ENCODE results near the gene NRBP1.

DNA sequence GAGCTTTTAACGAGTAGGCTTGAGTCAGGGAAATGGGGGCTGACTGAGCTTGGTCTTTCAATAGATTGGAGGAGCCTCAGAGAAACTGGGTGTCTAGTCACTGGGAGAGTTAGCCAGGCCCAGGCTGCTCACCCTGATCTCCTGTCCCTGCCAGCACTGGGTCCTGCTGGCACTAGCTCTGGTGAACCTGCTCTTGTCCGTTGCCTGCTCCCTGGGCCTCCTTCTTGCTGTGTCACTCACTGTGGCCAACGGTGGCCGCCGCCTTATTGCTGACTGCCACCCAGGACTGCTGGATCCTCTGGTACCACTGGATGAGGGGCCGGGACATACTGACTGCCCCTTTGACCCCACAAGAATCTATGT, 14.5 kb downstream of the NRBP1 start:
- TF ChIP-seq, protein P1, sequence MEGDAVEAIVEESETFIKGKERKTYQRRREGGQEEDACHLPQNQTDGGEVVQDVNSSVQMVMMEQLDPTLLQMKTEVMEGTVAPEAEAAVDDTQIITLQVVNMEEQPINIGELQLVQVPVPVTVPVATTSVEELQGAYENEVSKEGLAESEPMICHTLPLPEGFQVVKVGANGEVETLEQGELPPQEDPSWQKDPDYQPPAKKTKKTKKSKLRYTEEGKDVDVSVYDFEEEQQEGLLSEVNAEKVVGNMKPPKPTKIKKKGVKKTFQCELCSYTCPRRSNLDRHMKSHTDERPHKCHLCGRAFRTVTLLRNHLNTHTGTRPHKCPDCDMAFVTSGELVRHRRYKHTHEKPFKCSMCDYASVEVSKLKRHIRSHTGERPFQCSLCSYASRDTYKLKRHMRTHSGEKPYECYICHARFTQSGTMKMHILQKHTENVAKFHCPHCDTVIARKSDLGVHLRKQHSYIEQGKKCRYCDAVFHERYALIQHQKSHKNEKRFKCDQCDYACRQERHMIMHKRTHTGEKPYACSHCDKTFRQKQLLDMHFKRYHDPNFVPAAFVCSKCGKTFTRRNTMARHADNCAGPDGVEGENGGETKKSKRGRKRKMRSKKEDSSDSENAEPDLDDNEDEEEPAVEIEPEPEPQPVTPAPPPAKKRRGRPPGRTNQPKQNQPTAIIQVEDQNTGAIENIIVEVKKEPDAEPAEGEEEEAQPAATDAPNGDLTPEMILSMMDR (IDR thresholded peaks at IDR 0.05; ENCODE audit: low read depth, low read length), result no peak
- no peak for TF ChIP-seq EZH2phosphoT487 (IDR thresholded peaks at IDR 0.05; ENCODE audit: low read depth)

All from OCI-LY3 (cell line).